Hair follicle dermal papilla cell (primary cell): ENCODE data around the gene DNAJC27. TPM values are rescaled to one million over a fixed set of nuclear protein-coding genes. Genes with fewer than 3 reads are reported as not detected.

Source experiments
- small RNA-seq: library from RNA; depleted of rRNA; stranded (forward); fragments of <200 nt; gene quantifications from one replicate; pipeline ENCODE3, GENCODE V24; 2012
- total RNA-seq: library from RNA; depleted of rRNA; stranded (reverse); fragments of >200 nt; gene quantifications from 2 replicates; pipeline ENCODE4 v1.2.3, GENCODE V29; 2012

DNAJC27 gene
- total RNA-seq: 3.9 and 7.0 TPM in 2 replicates

DNA sequence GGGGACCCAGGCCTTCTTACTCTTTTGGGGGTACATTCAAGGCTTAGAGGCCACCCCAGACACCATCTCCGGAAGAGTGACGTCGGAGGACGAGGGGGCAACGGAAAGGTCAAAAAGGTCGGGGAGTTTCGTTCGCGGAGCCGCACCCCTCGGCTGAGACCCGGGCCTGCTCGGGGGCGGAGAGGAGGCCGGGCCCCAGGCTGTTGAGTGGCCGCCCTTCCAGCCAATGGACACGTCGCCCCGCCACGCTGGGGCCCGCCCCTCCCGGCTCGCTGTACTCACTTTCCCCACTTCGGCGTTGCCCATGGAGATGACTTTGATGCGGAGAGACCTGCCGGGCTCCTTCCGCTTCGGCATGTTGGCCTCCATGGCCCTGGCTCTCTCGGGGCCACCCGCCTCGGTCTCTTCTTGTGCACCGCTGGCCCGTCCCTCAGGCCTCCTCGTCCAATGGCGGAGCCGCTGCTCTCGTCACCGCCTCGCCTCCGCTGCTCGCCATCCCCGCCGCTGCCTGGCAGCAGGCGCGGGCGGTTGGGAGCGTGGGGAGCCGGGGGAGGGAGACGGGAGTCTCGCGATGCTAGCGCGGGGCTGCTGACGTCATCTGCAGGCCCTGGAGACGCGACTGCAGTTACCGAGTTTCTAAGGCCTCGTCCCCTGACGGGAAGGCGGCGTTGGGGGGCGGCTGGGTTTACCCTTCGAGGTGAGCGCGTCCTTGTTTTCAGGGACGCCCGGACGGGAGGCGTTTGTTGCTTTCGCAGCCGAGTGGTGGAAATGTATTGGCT, at the start of gene DNAJC27:
Gene DNAJC27 (minus strand): TSS at position 420 of the 779 bp plus-strand sequence. CDS start 51 bp downstream, at position 369.

DNA sequence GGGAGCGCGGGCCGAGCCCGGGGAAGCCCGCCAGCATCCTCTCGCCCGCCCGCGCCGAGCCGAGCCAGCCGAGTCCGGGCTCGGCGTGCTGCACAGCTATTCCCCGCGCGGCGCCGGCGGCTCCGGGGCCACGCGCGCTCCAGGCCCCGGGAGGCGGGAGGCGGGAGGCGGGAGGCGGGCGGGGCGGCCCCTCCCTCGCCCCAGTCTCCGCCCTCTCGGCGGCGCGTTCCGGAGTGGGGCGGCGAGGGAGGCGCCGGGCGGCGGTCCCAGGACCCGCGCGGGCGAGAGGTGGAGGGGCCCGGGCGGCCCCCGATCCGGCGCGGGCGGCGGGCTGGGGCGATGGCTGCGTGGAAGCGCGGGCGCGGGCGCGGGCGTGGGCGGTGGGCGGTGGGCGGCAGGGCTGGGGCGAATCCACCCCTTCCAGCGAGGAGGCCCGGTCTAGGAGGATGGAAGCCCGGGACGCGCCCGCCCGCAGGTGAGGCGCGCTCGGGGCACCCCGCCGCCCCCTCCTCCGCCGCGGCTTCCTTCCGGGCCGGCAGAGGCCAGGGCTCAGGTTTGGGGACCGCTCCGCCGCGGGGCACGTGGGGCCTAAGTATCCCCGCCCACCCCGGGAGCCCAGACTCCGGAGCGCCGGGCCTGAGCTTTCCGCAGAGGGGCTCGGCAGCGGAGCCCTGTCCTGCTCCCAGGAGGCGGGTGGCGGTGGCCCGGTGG, 51.5 kb downstream of the DNAJC27 start, which contains the start of gene ADCY3:
Gene ADCY3 (minus strand): TSS at position 140 of the 711 bp plus-strand sequence. CDS start 1,250 bp downstream, outside the sequence.

Small RNA genes lying within 50 kb of the gene (small RNA-seq; reads per million reads assigned to genes)
- gene AC013267.1 (not detected), gene RF00016 (0.16 reads per million), gene RF00019 (not detected)

Other genes starting within 250 kb of the DNAJC27 start
- gene PTRHD1, start 178.6 kb downstream of the DNAJC27 start, total RNA-seq: 15.5 and 17.7 TPM in 2 replicates
- gene CENPO, start 178.5 kb downstream of the DNAJC27 start, total RNA-seq: 8.6 and 13.3 TPM in 2 replicates
- gene ADCY3, start 51.7 kb downstream of the DNAJC27 start, total RNA-seq: 54.8 and 56.3 TPM in 2 replicates
- 0.16 and 0.49 TPM in 2 replicates for gene EFR3B, start 70.1 kb upstream of the DNAJC27 start, total RNA-seq
- 0.65 TPM in 1 of 2 replicates, not detected in the other for gene POMC, start 196.6 kb upstream of the DNAJC27 start, total RNA-seq